Measurements from ENCODE around the gene CLEC4M. TPM values are rescaled to one million over a fixed set of nuclear protein-coding genes. Genes with fewer than 3 reads are reported as not detected.
"Not testable (repeated sequence)": the region's sequence is repeated elsewhere in the genome, so short reads cannot be mapped to it uniquely, and the experiment has no call there.

Gene CLEC4M
- polyA plus RNA-seq, 3 donors = 2.0 to 4.2 (median 2.1) TPM

GRCh38 chr19:7739801-7740681 lies 23.0 kb upstream of the CLEC4M start:
- DNase-seq (ENCODE audit: low read depth in 3 of 3, low spot score in 2 of 3) = no peak

GRCh38 chr19:7740682-7741054 lies 22.4 kb upstream of the CLEC4M start:
- no peak for DNase-seq (ENCODE audit: low read depth in 3 of 3, low spot score in 2 of 3)

GRCh38 chr19:7742575-7742974 lies 20.5 kb upstream of the CLEC4M start:
- no peak for DNase-seq (ENCODE audit: low read depth in 3 of 3, low spot score in 2 of 3)

- no peak for DNase-seq (ENCODE audit: low read depth in 3 of 3, low spot score in 2 of 3)
These were observed 20.1 kb upstream of the CLEC4M start for GRCh38 chr19:7742991-7743390.

GRCh38 chr19:7743425-7743841 lies 19.6 kb upstream of the CLEC4M start:
- DNase-seq (ENCODE audit: low read depth in 3 of 3, low spot score in 2 of 3) = no peak

- no peak for DNase-seq (ENCODE audit: low read depth in 3 of 3, low spot score in 2 of 3)
These were observed 18.8 kb upstream of the CLEC4M start for GRCh38 chr19:7744199-7744786.

- no peak for DNase-seq (ENCODE audit: low read depth in 3 of 3, low spot score in 2 of 3)
These were observed 18.0 kb upstream of the CLEC4M start for GRCh38 chr19:7744871-7745650.

- DNase-seq (ENCODE audit: low read depth in 3 of 3, low spot score in 2 of 3) = not testable (repeated sequence)
These were observed 16.7 kb upstream of the CLEC4M start for GRCh38 chr19:7746306-7746705.

- peak in 1 of 3 donors; percentile 10 for DNase-seq (ENCODE audit: low read depth in 3 of 3, low spot score in 2 of 3)
These were observed 15.8 kb upstream of the CLEC4M start, which contains the start of gene CD209 for GRCh38 chr19:7746903-7747884. Gene CD209 (minus strand): TSS chr19:7747534. CDS start chr19:7747511, 23 bp downstream.

GRCh38 chr19:7748171-7748570 lies 14.9 kb upstream of the CLEC4M start:
- no peak for DNase-seq (ENCODE audit: low read depth in 3 of 3, low spot score in 2 of 3)

- peak in 2 of 3 donors; percentile 10 to 12 for DNase-seq (ENCODE audit: low read depth in 3 of 3, low spot score in 2 of 3)
These were observed 14.3 kb upstream of the CLEC4M start for GRCh38 chr19:7748756-7749155.

- no peak for DNase-seq (ENCODE audit: low read depth in 3 of 3, low spot score in 2 of 3)
These were observed 11.8 kb upstream of the CLEC4M start for GRCh38 chr19:7751157-7751783.

GRCh38 chr19:7756258-7756657 lies 6.8 kb upstream of the CLEC4M start:
- DNase-seq (ENCODE audit: low read depth in 3 of 3, low spot score in 2 of 3) = no peak

- DNase-seq (ENCODE audit: low read depth in 3 of 3, low spot score in 2 of 3) = no peak
These were observed 5.7 kb upstream of the CLEC4M start for GRCh38 chr19:7757358-7757757.

- DNase-seq (ENCODE audit: low read depth in 3 of 3, low spot score in 2 of 3) = no peak
These were observed 3.9 kb upstream of the CLEC4M start for GRCh38 chr19:7759156-7759555.

GRCh38 chr19:7763696-7764095 lies 653 bp downstream of the CLEC4M start:
- DNase-seq (ENCODE audit: low read depth in 3 of 3, low spot score in 2 of 3) = no peak

- DNase-seq (ENCODE audit: low read depth in 3 of 3, low spot score in 2 of 3) = not testable (repeated sequence)
These were observed 1.1 kb downstream of the CLEC4M start for GRCh38 chr19:7764157-7764556.

GRCh38 chr19:7765043-7765442 lies 2.0 kb downstream of the CLEC4M start:
- DNase-seq (ENCODE audit: low read depth in 3 of 3, low spot score in 2 of 3) = not testable (repeated sequence)

GRCh38 chr19:7766535-7766934 lies 3.5 kb downstream of the CLEC4M start:
- no peak for DNase-seq (ENCODE audit: low read depth in 3 of 3, low spot score in 2 of 3)

GRCh38 chr19:7767487-7767886 lies 4.4 kb downstream of the CLEC4M start:
- DNase-seq (ENCODE audit: low read depth in 3 of 3, low spot score in 2 of 3) = no peak
